ENCODE results near the gene PTPN21. TPM values are rescaled to one million over a fixed set of nuclear protein-coding genes. Genes with fewer than 3 reads are reported as not detected.

The PTPN21 gene
- total and polyA plus RNA-seq, 9 of the 15 experiments (the other 6 are each of a cell fraction or from before 2014, with no cell fraction given), result 0.06 to 1.9 (median 0.94) TPM

DNA sequence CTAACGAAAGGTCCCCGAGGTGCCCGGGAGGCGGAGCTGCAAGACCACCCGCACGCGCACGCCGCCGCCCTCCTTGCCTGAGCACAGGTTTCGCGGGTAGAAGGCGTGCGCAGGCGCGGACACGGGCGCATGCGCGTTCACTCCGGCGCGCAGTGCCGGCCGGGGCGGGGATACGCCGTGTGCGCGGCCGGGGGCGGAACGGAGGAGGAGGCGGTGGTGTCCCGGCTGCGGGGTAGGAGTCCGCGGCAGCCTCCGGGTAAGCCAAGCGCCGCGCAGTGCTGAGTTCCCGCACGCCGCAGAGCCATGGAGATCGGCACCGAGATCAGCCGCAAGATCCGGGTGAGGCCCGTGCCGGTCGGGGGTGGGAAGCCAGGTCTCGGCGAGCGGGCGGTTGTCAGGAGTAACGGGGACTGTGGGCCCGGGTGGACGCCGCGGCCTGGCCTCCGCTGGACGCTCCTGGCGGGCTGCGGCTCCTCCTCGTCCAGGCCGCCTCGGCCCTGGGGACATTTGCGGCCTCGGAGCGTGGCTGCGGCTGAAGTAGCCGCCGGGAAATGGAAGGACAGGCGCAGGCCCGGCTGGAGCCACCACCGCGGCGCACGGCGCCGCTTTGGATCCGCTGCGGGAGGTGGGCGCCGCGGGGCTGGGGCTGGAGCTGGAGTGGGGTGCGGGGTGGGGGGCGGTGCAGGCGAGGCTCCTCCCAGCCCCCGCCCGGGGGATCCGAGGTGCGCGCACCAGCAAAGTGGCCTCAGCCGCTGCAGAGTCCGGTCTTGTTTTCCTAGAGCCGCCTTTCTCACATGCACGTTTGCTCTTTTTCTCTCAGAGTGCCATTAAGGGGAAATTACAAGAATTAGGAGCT, 8.3 kb upstream of the PTPN21 start, which contains the start of gene ZC3H14 (continued):
- no peak for TF ChIP-seq GATAD2A (IDR thresholded peaks at IDR 0.05)
- TF ChIP-seq MYNN (IDR thresholded peaks at IDR 0.05), result no peak
- no peak for TF ChIP-seq MYNN (CRISPR knock-in tag; IDR thresholded peaks at IDR 0.05)
- peak; percentile 88 for TF ChIP-seq RBFOX2 (IDR thresholded peaks at IDR 0.05; ENCODE audit: low read depth, low read length)
- no peak for TF ChIP-seq PATZ1 (CRISPR knock-in tag; IDR thresholded peaks at IDR 0.05; ENCODE audit: borderline replicate concordance)
- TF ChIP-seq ZNF717 (CRISPR knock-in tag; IDR thresholded peaks at IDR 0.05), result no peak
- no peak for TF ChIP-seq TAF9B (IDR thresholded peaks at IDR 0.05; ENCODE audit: partially characterized antibody)
- no peak; the same call in 1 of the 2 replicates for TF ChIP-seq ZNF282 (CRISPR knock-in tag; IDR thresholded peaks at IDR 0.05)
- no peak for TF ChIP-seq ZNF212 (CRISPR knock-in tag; IDR thresholded peaks at IDR 0.05)
- TF ChIP-seq ZNF764 (CRISPR knock-in tag; IDR thresholded peaks at IDR 0.05; ENCODE audit: low read depth), result no peak
- TF ChIP-seq, protein P1, sequence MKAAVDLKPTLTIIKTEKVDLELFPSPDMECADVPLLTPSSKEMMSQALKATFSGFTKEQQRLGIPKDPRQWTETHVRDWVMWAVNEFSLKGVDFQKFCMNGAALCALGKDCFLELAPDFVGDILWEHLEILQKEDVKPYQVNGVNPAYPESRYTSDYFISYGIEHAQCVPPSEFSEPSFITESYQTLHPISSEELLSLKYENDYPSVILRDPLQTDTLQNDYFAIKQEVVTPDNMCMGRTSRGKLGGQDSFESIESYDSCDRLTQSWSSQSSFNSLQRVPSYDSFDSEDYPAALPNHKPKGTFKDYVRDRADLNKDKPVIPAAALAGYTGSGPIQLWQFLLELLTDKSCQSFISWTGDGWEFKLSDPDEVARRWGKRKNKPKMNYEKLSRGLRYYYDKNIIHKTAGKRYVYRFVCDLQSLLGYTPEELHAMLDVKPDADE (conservative IDR thresholded peaks at IDR 0.05; ENCODE audit: control insufficient read depth, low read depth, low read length), result 0 out of 2 replicates have a peak, but pooled peaks have one; percentile 32
- TF ChIP-seq MTF1 (CRISPR knock-in tag; IDR thresholded peaks at IDR 0.05; ENCODE audit: borderline replicate concordance), result no peak
- TF ChIP-seq NCOR1 (IDR thresholded peaks at IDR 0.05), result no peak
- TF ChIP-seq ZNF830 (CRISPR knock-in tag; IDR thresholded peaks at IDR 0.05), result no peak
- no peak for TF ChIP-seq EP300 (IDR thresholded peaks at IDR 0.05; ENCODE audit: low read length)
- TF ChIP-seq ZBED1 (IDR thresholded peaks at IDR 0.05), result no peak
- peak; percentile 41 for TF ChIP-seq HNRNPK (IDR thresholded peaks at IDR 0.05; ENCODE audit: low read depth, low read length, poor library complexity, severe bottlenecking)
- peak; percentile 79 for TF ChIP-seq POLR2B (IDR thresholded peaks at IDR 0.05; ENCODE audit: low read depth, partially characterized antibody)
- TF ChIP-seq KDM5B (IDR thresholded peaks at IDR 0.05; ENCODE audit: insufficient replicate concordance, low read depth, low read length), result peak; percentile 81
- no peak for TF ChIP-seq ARID2 (IDR thresholded peaks at IDR 0.05)
- peak in 1 of 2 experiments; percentile 79; a peak in 2 of 4 replicates for TF ChIP-seq SIN3A (IDR thresholded peaks at IDR 0.05; ENCODE audit: borderline replicate concordance in 2 of 2, control insufficient read depth in 1 of 2, low read depth in 2 of 2, low read length in 2 of 2)
- TF ChIP-seq E2F8 (IDR thresholded peaks at IDR 0.05; ENCODE audit: low read depth, partially characterized antibody), result no peak
- no peak for TF ChIP-seq POLR3G (IDR thresholded peaks at IDR 0.05; ENCODE audit: extremely low read depth, insufficient read length, insufficient replicate concordance)
- TF ChIP-seq DACH1 (IDR thresholded peaks at IDR 0.05; ENCODE audit: partially characterized antibody), result no peak
